IPS-18a (cell line): ENCODE measurements around the gene VCL.

Source experiments
- H3K27ac ChIP-seq: one replicate; pipeline ENCODE4 v1.5.1; 2013; ENCODE audit warnings: low read length
- H3K27me3 ChIP-seq: one replicate; pipeline ENCODE4 v1.6.1; 2013; ENCODE audit warnings: mild to moderate bottlenecking, low read length; ENCODE audit not compliant: control insufficient read depth, insufficient read depth
- H3K36me3 ChIP-seq: one replicate; pipeline ENCODE4 v1.6.1; 2013; ENCODE audit warnings: low read depth, low read length; ENCODE audit not compliant: control insufficient read depth
- H3K4me1 ChIP-seq: one replicate; pipeline ENCODE4 v1.6.1; 2013; ENCODE audit warnings: low read depth, low read length; ENCODE audit not compliant: control insufficient read depth
- H3K4me3 ChIP-seq: one replicate; pipeline ENCODE4 v1.5.1; 2013; ENCODE audit warnings: low read length
- H3K9ac ChIP-seq: one replicate; pipeline ENCODE4 v1.6.1; 2013; ENCODE audit warnings: mild to moderate bottlenecking, low read length, moderate library complexity
- H3K9me3 ChIP-seq: one replicate; pipeline ENCODE4 v1.6.1; 2013; ENCODE audit warnings: low read depth, low read length; ENCODE audit not compliant: control insufficient read depth

VCL gene

GRCh38 chr10:73975388-73975787, 22.5 kb upstream of the VCL start:
- Histone ChIP-seq H3K4me3 (no peak overlapping the region), H3K9me3 (no peaks in the 10 kb centered on the region), H3K36me3 (no peaks in the 10 kb centered on the region), H3K27ac (no peak overlapping the region), H3K27me3 (no peaks in the 10 kb centered on the region), H3K4me1 (peaks cover 10% of the 10 kb centered on the region), H3K9ac (no peak overlapping the region)

DNA sequence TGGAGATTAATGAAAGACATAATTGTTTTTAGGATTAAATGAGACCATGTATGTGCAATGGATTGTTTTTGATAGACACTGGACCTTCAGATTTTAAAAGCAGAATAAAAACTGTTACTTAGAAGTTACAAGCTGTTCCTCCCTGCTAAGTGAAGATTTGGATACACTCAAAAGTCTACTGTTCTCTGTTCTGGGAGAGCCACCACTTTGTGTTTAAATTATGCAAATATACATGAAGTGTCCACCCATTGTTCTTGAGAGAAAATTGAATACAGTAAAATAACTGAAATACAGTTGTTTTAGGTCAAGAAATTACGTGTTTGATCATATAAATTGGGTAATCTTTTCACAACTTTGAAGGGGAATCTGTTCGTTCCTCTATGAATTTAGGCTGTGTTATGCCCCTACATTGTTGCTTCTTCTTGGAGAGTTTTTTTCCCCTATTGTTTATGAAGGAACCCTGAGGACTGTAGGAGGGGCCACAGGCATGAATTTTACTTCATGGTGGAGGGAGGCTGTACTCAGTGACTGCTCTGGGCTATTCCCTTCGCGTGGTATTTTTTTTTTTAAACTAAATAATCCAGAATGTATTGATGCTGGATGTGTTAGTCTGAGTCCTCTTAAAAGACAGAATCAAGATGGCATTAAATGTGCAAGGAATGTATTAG, 18.6 kb upstream of the VCL start:
- no peak overlapping the region for H3K4me3 ChIP-seq
- H3K4me1 ChIP-seq, result peaks cover 10% of the 10 kb centered on the region
- no peak overlapping the region for H3K27ac ChIP-seq
- H3K9me3 ChIP-seq, result no peaks in the 10 kb centered on the region
- no peaks in the 10 kb centered on the region for H3K27me3 ChIP-seq
- H3K9ac ChIP-seq, result no peak overlapping the region
- H3K36me3 ChIP-seq, result no peaks in the 10 kb centered on the region

DNA sequence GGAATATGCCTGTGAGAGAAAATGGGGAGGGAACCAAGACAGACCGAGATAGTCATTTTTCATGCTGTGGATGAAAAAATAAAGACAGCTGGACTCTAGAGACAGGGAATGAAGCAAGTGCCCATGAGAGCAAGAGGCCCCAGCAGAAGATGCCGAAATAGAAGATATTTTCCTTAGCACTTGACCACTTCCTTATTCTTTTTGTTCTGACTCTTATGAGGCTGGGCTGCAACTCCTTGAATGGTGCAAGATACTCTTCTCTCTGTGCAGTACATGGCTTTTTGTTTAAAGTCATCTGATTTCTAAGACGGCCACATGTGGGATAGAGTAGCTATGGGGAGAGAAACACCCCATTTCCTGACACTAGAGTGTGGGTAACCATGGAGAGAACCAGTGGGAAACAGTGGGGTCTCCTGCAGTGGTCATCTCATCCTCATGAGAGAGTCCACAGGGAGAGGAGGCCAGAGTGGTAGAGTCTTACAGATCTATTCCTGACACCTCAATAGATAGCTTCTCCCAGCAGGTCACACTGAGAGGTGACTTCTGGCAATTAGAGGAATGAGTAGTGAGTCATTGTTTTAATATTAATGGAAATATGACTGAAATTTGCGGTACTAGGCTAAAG, 18.0 kb upstream of the VCL start:
- H3K27ac ChIP-seq, result no peak overlapping the region
- no peaks in the 10 kb centered on the region for H3K27me3 ChIP-seq
- peaks cover 10% of the 10 kb centered on the region for H3K4me1 ChIP-seq
- H3K36me3 ChIP-seq, result no peaks in the 10 kb centered on the region
- H3K4me3 ChIP-seq, result no peak overlapping the region
- no peak overlapping the region for H3K9ac ChIP-seq
- H3K9me3 ChIP-seq, result no peaks in the 10 kb centered on the region

DNA sequence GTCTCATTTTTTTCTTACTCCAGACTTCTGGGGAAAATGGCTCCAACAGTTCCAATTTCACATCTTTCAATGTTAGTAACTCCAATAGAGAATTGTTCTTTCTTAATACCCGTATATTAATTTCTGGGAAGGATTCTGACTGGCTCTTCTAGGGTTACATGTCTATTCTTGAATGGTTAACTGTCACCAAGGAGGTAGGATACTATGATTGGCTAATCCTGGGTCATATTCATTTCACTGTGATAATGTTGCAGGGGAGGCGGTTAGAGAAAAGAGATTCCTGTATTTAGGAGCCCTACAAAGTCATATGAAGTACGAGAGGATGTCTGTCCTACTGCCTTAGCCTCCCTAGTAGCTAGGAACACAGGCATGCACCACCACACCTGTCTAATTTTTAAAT, 16.1 kb upstream of the VCL start:
- Histone ChIP-seq H3K36me3 (no peaks in the 10 kb centered on the region), H3K9ac (no peak overlapping the region), H3K27me3 (no peaks in the 10 kb centered on the region), H3K4me1 (peaks cover 10% of the 10 kb centered on the region), H3K4me3 (no peak overlapping the region), H3K9me3 (no peaks in the 10 kb centered on the region), H3K27ac (no peak overlapping the region)

DNA sequence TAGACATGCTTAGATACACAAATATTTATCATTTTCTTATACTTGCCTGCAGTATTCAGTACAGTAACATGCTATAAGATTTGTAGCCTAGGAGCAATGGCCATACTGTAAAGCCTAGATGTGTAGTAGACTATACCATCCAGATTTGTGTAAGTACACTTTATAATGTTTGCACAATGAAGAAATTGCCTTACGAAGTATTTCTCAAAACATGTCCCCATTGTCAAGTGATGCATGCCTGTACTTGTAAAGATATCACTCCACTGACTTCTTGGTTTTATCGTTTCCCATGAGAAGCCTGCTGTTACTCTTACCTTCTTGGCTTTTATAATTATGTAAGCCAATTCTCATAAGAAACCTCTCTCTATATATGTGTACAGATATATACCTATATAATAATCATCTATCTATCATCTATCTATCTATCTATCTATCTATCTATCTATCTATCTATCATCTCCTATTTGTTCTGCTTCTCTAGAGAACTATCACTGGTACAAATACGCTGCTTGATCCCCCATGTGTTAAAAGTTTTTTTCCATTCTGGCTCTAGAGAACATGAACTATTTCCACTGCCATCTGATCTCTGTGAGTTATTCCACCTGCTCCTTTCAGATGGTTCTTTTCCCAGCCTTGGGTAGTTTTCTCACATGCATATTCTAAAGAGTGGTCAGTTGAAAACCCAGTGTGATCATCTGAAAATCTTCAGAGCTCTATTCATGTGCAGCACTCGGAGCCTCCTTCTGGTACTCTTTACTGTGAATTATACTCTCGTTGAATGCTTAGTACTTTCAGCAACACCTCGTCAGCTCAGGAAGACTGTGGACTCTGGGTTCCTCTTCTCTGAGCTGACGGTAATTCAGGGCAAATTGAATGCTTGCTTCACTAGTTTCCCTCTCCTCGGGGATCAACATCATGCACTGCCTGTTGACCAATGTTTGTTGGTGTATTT, 14.5 kb upstream of the VCL start:
- Histone ChIP-seq H3K27ac (no peak overlapping the region), H3K9ac (no peak overlapping the region), H3K27me3 (no peaks in the 10 kb centered on the region), H3K36me3 (no peaks in the 10 kb centered on the region), H3K9me3 (no peaks in the 10 kb centered on the region), H3K4me3 (no peak overlapping the region), H3K4me1 (peaks cover 10% of the 10 kb centered on the region)

DNA sequence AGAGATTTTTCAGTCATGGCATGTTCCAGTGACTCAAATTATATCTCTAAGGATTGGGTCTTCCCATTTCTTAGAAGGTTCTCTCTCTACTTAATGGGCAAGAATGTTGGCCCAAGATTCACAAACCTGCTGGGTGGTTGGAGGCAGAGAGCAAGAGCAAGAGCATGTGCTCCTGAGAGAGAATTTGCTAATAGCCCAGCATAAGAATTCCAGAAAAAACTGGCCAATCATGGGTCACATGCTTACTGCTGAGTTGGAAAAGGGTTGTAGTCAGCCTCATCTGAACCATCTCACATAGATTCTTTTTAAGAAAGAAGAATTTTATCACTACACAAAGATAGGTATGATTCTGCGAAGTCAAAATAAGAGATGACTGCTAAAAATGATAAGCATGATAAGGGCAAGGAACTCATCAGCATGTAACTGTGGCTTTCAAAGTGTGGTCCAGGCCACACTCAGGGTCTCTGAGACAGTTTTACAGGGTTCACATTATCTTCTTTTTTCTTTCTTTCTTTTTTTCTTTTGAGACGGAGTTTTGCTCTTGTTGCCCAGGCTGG, 8.2 kb upstream of the VCL start:
- Histone ChIP-seq H3K36me3 (no peaks in the 10 kb centered on the region), H3K9ac (no peak overlapping the region), H3K4me1 (no peaks in the 10 kb centered on the region), H3K27ac (no peak overlapping the region), H3K9me3 (no peaks in the 10 kb centered on the region), H3K27me3 (no peaks in the 10 kb centered on the region), H3K4me3 (no peak overlapping the region)

DNA sequence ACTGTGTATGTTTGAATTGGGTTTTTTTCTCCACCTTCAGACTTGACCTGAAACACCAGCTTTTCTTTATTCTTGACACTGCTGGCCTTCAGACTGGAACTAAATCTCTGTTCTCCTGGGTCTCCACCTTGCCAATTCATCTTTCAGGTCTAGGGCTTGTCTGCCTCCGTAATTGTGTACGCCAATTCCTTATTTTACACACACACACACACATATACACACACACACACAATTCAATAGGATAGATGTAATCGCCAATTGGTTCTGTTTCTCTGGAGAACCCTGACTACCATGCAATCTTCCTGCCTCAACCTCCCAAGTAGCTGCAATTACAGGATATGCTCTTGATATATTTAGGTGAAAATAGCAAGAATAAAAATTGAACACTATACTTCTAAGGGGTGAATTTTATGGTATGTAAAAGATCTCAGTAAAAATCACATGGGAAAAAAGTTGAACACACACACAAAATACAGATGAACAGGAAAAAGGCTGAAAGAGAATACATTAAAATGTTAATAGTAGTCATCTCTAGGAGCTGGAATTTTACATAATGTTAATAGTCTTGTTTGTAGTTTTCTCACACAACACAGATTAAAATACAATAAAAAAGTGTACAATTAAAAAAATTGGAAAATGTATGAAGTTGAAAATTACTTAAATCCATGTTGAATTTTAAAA, 6.6 kb upstream of the VCL start:
- Histone ChIP-seq H3K36me3 (no peaks in the 10 kb centered on the region), H3K4me1 (no peaks in the 10 kb centered on the region), H3K9ac (no peak overlapping the region), H3K27me3 (no peaks in the 10 kb centered on the region), H3K27ac (no peak overlapping the region), H3K9me3 (no peaks in the 10 kb centered on the region), H3K4me3 (no peak overlapping the region)

- Histone ChIP-seq H3K4me3 (no peak overlapping the region), H3K9ac (no peak overlapping the region), H3K27me3 (no peaks in the 10 kb centered on the region), H3K4me1 (no peaks in the 10 kb centered on the region), H3K9me3 (no peaks in the 10 kb centered on the region), H3K27ac (no peak overlapping the region), H3K36me3 (no peaks in the 10 kb centered on the region)
These were observed 6.1 kb upstream of the VCL start for GRCh38 chr10:73991884-73992245.

DNA sequence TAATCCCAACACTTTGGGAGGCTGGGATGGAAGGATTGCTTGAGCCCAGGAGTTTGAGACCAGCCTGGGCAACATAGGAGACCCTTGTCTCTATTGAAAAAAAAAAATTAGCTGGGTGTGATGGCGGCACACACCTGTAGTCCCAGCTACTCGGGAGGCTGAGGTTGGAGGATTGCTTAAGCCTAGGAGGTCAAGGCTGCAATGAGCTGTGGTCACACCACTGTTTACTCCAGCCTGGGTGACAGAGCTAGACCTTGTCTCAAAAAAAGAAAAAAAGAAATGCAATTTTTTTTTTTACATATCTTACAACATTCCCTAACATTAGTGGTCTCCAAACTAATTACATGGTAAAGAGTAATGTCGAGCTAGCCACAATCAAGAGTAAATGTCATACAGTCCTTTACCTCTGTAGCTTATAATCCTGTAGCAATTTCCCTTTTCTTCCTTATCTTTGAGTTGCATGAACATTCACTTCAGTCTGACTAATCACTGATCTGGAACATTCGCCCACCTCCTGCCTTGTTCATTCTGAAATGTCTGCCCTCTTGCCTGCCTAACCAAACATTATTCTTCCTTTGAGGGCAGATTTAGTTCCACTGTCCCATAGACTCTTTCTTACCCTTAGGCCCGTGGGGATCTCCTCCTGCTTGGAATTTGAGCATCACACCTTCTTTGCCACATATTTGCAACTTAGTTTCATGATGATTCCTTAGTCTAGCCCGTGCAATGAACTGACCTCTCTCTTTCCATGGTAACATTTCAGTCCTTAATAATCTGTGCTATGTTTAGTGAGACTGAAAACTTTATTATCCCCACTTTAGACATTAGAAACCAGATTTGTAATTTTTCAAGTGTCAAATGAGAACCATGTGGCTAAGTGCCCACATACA, 4.8 kb upstream of the VCL start:
- no peak overlapping the region for H3K4me3 ChIP-seq
- no peaks in the 10 kb centered on the region for H3K9me3 ChIP-seq
- H3K9ac ChIP-seq, result no peak overlapping the region
- H3K36me3 ChIP-seq, result no peaks in the 10 kb centered on the region
- H3K4me1 ChIP-seq, result no peaks in the 10 kb centered on the region
- no peak overlapping the region for H3K27ac ChIP-seq
- no peaks in the 10 kb centered on the region for H3K27me3 ChIP-seq

- Histone ChIP-seq H3K9me3 (no peaks in the 10 kb centered on the region), H3K4me1 (peaks cover 6% of the 10 kb centered on the region), H3K27ac (no peak overlapping the region), H3K27me3 (no peaks in the 10 kb centered on the region), H3K9ac (no peak overlapping the region), H3K4me3 (no peak overlapping the region), H3K36me3 (peaks cover 7% of the 10 kb centered on the region)
These were observed 2.9 kb upstream of the VCL start for GRCh38 chr10:73995035-73995358.
